Neural cell (in vitro differentiated cells): ENCODE results near the gene KRT12. TPM values are rescaled to one million over a fixed set of nuclear protein-coding genes. Genes with fewer than 3 reads are reported as not detected.

Experiments
- polyA plus RNA-seq: library from polyadenylated mRNA; depleted of rRNA; stranded (reverse); fragments of >200 nt; gene quantifications from 2 replicates; pipeline ENCODE4 v1.2.3, GENCODE V29; 2014

The KRT12 gene
- polyA plus RNA-seq, 1 donor from 2014 or later: not detected

Other genes starting within 250 kb of the KRT12 start
- gene SMARCE1, start 219.4 kb downstream of the KRT12 start, polyA plus RNA-seq: 245 and 248 TPM in 2 replicates
- 13.6 and 15.1 TPM in 2 replicates for gene KRT222, start 202.0 kb downstream of the KRT12 start, polyA plus RNA-seq
- 0.83 TPM in 1 of 2 replicates, not detected in the other for gene KRT24, start 163.5 kb downstream of the KRT12 start, polyA plus RNA-seq
- gene KRT25, start 111.9 kb downstream of the KRT12 start, polyA plus RNA-seq: 0.19 and 0.56 TPM in 2 replicates
- not detected in 2 replicates for gene KRT26, start 95.0 kb downstream of the KRT12 start, polyA plus RNA-seq
- not detected in 2 replicates for gene KRT27, start 84.7 kb downstream of the KRT12 start, polyA plus RNA-seq
- gene KRT28, start 67.3 kb downstream of the KRT12 start, polyA plus RNA-seq: not detected in 2 replicates
- gene KRT10, start 44.6 kb downstream of the KRT12 start, polyA plus RNA-seq: 42.8 and 54.2 TPM in 2 replicates
- not detected in 2 replicates for gene KRT20, start 18.0 kb upstream of the KRT12 start, polyA plus RNA-seq
- 0.37 and 0.86 TPM in 2 replicates for gene KRT23, start 70.4 kb upstream of the KRT12 start, polyA plus RNA-seq
- gene KRT39, start 99.7 kb upstream of the KRT12 start, polyA plus RNA-seq: not detected in 2 replicates
- not detected in 2 replicates for gene KRT40, start 117.1 kb upstream of the KRT12 start, polyA plus RNA-seq
- gene KRTAP3-3, start 126.9 kb upstream of the KRT12 start, polyA plus RNA-seq: not detected in 2 replicates
- not detected in 2 replicates for gene KRTAP3-2, start 132.7 kb upstream of the KRT12 start, polyA plus RNA-seq
- not detected in 2 replicates for gene KRTAP3-1, start 141.9 kb upstream of the KRT12 start, polyA plus RNA-seq
- not detected in 2 replicates for gene KRTAP1-5, start 160.0 kb upstream of the KRT12 start, polyA plus RNA-seq
- not detected in 2 replicates for gene KRTAP1-4, start 163.0 kb upstream of the KRT12 start, polyA plus RNA-seq
- gene KRTAP1-3, start 167.7 kb upstream of the KRT12 start, polyA plus RNA-seq: not detected in 2 replicates
- not detected in 2 replicates for gene KRTAP1-1, start 174.2 kb upstream of the KRT12 start, polyA plus RNA-seq
- not detected in 2 replicates for gene KRTAP2-1, start 180.1 kb upstream of the KRT12 start, polyA plus RNA-seq
- gene KRTAP2-2, start 188.0 kb upstream of the KRT12 start, polyA plus RNA-seq: not detected in 2 replicates
- gene KRTAP2-3, start 192.9 kb upstream of the KRT12 start, polyA plus RNA-seq: not detected in 2 replicates
- not detected in 2 replicates for gene KRTAP2-4, start 198.7 kb upstream of the KRT12 start, polyA plus RNA-seq
- not detected in 2 replicates for gene KRTAP4-7, start 216.9 kb upstream of the KRT12 start, polyA plus RNA-seq
- not detected in 2 replicates for gene KRTAP4-8, start 230.9 kb upstream of the KRT12 start, polyA plus RNA-seq
- gene KRTAP4-16, start 235.0 kb upstream of the KRT12 start, polyA plus RNA-seq: not detected in 2 replicates
- gene KRTAP4-9, start 238.2 kb upstream of the KRT12 start, polyA plus RNA-seq: not detected in 2 replicates